HG03097 (cell line): Measurements from ENCODE around the gene SPG21.

Experiments used
- ATAC-seq: cut with Tn5 transposase; IDR thresholded peaks from one replicate; pipeline ENCODE4 v1.9.1; 2021; ENCODE audit not compliant: unreplicated experiment, low FRiP score

The SPG21 gene

DNA sequence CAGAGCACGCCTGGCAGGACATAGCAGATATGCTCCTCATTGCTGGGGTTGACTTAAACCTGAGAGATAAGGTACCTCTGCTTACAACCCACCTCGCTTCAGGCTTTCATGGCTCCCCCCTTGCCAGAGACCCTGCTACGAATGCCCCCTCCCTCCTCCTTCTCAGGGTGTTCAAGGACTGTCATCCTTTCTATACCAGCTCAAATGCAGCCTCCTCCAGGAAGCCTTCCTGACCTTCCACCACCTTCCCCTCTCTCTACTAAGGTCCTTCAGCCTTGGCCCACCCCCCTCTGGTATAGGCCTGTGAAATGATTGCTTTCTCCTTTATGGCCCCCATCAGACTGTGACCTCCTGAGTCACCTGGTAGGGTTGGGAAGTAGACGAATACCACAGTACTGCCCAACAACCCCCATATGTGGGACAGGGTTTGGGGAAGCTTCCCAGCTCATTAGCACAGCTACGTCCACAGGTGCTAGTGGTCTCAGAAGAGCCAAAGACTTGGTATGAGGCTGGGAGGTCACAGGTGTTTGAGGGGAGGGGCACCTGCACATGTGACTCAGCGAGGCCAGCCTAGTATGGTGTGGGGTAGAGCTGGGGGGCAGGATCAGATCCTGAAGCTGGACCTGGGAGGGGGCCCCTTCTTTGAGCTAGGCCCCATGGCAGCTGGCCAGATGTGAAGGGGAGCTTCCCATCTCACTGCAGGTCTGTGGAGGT lies 46.0 kb downstream of the SPG21 start:
- ATAC-seq, result no peak

DNA sequence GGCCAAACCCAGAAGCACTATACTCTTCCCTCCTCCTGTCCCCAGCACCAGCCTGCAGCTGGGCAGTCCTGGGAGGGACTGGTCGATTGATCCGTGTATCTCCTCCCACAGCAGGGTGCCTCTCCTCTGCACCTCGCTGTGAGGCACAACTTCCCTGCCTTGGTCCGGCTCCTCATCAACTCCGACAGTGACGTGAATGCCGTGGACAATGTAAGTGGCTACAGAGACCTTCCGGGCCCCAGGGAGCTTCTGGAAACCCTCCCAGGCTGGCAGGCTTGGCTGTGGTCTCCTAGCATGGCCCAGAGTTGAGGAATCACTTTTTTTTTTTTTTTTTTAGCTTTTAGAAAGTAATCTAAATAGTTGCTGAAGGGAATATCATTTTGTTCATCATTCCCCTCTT lies 47.4 kb downstream of the SPG21 start:
- ATAC-seq, result no peak

DNA sequence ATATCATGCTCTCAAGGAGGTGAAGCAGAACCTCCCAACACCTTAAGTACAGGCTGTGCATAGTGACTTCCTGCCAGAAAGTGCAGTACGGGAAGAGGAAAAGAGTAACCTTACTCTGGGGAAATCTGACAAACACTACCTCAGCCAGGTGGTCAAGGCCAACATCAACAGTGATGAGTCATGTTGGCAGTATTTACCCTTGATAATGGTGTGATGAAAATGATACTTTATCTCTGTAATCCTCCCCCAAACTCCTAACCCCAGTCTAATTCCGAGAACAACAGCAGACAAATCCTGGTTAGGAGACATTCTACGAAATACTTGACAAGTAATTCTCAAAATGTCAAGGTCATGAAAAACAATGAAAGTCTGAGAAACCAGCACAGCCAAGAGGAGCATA lies 51.5 kb downstream of the SPG21 start:
- ATAC-seq, result no peak

DNA sequence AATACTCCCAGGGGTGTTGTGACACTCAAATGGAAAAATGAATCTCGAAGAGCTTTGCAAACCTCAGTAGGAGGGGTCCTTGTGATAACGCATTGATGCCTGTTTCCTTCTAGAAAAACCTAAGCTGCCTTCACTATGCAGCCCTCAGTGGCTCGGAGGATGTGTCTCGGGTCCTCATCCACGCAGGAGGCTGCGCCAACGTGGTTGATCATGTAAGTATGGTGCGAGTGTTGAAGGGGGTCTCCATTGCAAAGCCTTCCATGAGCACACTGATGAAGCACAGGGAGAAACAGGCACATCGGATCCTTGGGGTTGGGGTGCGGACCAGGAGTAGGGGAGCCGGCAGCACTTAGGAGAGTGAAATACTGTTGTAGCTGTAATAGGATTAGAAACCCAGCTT lies 55.7 kb downstream of the SPG21 start:
- no peak for ATAC-seq

DNA sequence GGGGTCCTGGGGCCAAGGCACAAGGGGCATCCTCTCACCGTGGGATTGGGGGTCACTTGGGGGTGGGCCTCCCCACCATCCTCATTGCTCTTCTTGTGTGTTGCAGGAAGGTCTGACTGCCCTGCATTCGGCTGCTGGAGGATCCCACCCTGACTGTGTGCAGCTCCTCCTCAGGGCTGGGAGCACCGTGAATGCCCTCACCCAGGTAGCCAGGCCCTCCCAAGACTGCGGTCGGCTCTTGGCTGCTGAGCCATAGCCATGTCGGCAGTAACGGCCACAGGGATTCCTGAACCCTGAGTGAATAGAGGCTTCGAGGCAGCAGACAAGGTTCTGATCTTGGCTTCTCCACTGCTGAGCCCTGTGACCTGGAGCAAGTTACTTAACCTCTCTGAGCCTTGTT lies 58.3 kb downstream of the SPG21 start:
- no peak for ATAC-seq

DNA sequence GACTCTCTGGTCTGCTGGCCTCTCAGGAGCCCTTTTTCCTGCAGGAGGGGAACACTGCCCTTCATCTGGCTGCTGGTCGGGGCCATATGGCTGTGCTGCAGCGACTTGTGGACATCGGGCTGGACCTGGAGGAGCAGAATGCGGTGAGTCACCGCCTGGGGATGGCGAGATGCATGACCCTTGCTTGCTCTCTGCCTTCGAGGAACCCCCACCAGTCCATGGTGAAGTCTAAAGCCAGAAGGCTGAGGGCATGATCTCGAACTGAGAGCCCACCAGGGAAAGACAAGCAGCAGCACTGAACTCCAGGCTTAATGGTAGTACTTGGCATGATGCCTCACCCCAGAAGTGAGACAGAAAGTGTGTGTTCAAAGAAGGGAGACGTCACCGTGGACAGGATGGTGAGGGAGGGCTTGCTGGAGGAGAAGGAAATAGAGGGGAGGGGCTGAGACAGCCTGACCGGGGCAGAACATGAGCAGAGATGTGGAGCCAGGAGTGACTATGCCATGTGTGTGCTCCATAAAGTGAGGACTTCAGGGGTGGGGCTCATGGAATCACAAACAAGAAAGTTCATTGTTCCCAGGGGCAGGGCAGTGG lies 58.8 kb downstream of the SPG21 start:
- no peak for ATAC-seq

DNA sequence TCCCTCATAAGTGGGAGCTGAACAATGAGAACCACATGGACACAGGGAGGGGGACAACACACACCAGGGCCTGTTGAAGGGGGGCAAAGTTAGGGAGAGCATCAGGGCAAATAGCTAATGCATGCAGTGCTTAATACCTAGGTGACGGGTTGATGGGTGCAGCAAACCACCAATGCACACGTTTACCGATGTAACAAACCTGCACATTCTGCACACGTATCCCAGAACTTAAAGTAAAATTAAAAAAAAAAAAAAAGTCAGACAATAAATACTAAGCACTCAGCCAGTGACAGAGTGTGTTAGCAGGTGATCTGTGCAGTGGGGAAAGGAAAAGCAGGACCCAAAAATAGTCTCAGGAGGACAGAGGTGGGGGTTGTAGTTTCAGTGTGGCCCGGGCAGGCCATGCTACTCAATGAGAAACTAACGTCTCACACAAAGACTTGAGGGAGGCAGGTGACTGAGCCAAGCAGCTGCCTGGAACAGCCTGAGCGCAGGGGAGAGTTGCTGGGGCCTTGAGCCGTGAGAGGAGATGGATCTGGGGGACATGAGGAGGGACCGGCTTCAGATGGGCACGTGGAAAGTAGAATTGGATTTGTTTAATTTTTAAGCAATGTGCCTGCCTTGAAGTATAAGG lies 59.6 kb downstream of the SPG21 start:
- no peak for ATAC-seq

DNA sequence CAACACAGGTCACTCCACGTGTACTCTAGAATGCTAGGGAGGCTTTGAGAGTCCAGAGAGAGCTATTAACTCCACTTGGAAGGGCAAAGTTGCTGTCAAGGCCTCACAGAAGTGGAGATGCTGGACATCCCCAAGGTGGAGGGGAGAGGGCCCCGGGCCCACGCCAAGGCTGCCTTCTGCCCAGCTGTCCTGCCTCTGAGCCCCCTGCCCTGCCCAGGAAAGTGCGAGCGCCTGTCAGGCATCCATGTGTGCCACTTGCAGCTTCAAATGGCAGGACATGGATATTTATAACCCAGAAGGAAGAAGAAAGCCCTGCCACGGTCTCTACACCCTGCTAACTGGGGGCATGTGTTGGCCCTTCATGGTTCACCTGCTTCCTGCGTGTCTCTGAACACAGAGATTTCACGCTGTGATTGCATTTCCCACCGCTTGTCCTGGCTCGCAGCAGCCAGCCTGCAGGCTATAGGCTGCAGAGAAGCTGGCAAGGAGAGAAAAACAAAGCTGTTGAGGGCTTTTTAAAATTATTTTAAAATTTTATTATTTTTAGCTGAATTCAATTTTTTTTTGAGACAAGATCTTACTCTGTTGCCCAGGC lies 61.0 kb downstream of the SPG21 start:
- ATAC-seq, result no peak

DNA sequence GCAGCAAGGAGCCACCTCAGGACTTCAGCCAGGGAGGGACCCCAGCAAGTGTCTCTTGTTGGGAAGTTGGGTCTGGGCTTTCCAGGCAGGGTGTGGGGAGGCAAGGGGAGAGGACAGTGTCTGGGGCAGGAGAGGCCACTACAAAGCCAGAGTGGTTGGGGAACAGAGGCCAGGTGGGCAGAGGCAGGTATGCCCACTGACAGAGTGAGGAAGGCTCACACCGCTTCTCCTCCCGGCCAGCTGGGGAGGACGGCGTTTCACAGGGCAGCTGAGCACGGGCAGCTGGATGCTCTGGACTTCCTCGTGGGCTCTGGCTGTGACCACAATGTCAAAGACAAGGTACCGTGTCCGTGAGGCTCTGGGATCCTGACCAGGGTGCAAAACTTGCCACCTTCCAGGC lies 63.1 kb downstream of the SPG21 start:
- no peak for ATAC-seq

DNA sequence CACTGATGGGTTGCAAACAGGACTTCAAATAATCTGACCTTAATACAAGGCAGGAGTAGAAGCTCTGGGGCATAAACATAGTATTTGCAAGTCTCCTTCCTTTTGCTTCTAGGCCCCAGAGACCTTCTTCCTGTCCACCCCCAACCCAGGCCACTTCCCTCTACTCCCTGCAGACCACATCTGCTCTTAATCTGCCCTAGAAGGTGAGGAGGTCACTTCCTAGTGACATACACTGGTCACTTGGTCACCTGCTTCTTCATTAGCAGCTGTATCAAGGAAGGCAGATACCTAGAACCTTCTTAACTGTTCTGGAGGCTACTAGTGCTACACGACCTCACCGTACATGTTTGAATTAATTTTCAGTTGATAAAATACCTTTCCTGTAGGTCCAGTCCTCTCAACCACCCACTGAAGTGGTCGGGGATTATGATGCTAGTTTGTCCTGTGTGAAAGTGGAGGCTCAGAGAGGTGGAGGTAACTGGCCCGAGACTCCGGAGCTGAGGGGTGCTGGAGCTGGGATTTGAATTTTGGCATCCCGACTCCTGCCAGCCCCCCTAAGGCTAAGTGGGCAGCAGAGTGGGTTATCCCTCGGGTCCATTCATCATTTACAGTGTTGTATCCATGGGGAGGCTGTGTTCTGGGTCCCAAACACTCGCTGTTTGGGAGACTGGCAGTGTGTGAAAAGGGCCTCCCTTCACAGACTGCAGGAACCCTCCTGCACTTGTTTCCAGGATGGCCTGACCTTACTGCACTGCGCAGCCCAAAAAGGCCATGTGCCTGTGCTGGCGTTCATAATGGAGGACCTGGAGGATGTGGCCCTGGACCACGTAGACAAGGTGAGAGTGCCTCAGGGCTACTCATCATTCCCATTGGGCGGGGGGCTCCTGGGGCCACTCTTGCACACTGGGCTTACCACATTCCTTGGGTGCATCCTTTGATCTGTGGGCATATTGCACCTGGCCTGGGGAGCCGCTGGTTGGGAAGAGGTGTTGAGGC lies 64.1 kb downstream of the SPG21 start:
- no peak for ATAC-seq

DNA sequence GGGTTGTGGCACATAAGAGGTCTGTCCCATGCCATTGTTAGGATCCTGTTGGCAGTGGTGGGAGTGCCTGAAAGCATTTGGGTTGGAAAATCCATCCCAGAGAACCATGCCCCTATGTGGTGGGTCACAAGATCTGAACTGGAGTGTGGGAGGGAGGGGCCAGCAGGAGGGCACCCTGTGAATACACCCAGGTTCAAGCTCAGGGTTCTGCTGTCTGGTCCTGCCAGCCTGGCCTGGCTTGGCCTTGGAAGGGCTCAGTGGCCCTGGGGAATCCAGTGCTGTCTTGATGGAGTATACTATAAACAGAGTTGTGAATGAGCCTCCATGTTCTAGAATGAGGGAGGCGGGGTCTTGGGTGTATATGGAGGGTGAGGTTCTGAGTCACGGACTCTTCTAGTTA lies 66.2 kb downstream of the SPG21 start:
- ATAC-seq, result no peak

DNA sequence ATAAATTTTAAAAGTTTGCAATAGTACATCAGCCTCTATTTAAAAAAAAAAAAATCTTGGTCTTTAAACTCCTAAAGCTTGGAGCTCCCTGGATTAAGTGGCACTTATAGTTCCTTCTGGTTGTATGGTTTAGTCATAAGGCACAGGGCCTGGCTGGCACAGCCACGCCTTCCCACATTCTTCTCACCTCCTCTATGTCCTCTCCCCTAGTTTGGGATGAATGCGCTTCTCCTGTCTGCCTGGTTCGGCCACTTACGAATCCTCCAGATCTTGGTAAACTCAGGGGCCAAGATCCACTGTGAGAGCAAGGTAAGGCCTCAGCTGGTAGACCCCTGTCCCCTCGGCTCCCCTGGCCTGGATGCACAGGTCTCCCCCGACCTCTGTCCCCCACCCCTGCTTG lies 68.0 kb downstream of the SPG21 start:
- no peak for ATAC-seq

DNA sequence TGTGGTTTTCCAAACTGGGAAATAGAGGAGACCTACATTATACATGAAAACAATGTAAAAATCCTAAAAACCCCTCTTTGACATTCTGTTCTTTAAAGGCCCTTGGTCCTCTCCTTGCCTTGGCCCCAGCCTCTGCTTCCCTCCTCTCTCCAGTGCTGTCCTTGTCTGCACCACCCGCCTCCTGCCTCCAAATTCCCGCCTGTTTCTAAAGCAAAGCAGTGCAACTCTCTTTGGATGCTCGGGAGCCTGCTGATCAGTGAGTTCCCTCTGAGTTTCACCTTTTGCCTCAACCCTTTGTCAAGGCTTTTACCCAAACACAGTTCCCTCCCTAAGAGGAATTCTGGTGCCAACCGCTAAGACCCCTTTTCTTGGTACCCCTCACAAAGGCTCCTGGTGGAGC lies 70.0 kb downstream of the SPG21 start:
- ATAC-seq, result no peak

DNA sequence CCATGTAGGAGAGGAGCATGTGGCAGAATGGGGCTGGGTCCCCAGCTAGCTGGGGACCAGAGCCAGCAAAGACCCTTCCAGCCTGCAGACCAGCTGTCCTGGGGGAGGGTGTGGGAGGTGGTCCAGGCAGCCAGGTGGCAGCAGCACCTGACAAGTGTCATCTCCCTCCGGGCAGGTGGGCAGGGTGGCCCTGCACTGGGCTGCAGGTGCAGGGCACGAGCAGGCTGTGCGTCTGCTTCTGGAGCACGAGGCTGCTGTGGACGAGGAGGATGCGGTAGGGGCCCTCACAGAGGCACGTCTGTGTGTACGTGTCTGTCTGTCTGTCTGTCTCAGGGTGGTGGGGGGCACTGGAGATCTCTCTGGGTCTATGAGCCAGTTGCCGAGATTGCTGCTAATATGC lies 72.5 kb downstream of the SPG21 start:
- no peak for ATAC-seq

DNA sequence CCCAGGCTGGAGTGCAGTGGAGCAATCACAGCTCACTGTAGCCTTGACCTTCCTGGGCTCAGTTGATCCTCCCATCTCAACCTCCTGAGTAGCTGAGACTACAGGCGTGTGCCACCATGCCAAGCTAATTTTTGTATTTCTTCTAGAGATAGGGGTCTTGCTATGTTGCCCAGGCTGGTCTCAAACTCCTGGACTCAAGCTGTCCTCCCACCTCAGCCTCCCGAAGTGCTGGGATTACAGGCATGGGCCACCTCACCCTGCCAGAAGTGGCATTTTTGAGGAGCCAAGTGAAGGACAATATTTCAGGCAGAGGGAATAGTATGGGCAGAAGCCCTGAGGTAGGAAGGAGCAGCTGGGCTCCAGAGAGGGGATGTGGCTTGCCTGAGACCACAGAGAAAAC lies 73.3 kb downstream of the SPG21 start:
- ATAC-seq, result no peak

DNA sequence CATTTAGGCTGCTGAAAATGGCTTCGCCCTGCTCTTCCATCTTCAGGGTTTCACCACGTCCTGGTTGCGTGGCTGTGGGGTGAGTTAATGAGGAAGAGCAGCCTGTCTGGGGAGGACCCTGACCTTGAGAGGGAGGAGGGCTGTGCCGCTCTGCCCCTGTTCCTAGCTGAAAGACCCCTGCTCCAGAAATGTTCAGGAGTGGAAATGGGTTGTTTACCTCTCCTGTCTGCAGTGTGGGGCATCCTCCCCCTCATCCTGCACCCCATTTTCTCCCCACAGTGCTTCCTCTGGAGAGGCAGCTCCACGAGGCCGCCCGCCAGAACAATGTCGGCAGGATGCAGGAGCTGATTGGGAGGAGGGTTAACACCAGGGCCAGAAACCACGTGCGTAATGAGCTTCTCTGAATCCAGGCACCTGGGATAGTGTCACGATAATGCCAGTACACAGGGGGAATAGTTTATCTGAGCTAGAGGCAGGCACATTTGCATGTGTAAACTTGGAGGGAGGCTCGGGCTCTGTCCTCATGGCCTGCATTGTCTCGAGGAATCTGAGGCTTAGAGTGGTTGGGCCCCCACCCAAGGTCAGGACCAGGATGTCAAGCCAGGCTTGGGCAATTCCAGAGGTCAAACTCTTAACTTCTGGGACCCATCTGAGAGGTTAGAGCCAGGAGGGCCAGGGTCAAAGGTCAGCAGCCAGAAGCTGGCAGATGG lies 74.0 kb downstream of the SPG21 start:
- ATAC-seq, result no peak
